ENCODE measurements around the gene AXIN1.

The AXIN1 gene

GRCh38 chr16:397736-398332 is 45.3 kb upstream of the AXIN1 start:
- no peak for TF ChIP-seq CTCF (IDR thresholded peaks at IDR 0.05; ENCODE audit: extremely low read depth, insufficient read depth, missing control alignments)
- in situ Hi-C loops (cut with MboI; ENCODE audit: low pct_unique_long_range_greater_than_20kb, low sequenced_read_pairs, unreplicated experiment), result no loop called here
- peak; percentile 60 for DNase-seq (ENCODE audit: low spot score)

- no peak for TF ChIP-seq CTCF (IDR thresholded peaks at IDR 0.05; ENCODE audit: extremely low read depth, insufficient read depth, missing control alignments)
- in situ Hi-C loops (cut with MboI; ENCODE audit: low pct_unique_long_range_greater_than_20kb, low sequenced_read_pairs, unreplicated experiment), result no loop called here
- peak; percentile 74 for DNase-seq (ENCODE audit: low spot score)
Measured at GRCh38 chr16:397135-397661, 44.7 kb upstream of the AXIN1 start, which contains the start of gene NME4. TSS of gene NME4 (plus strand) at chr16:397199. CDS start at chr16:397223, 24 bp downstream.

GRCh38 chr16:396605-397004 is 44.1 kb upstream of the AXIN1 start:
- in situ Hi-C loops (cut with MboI; ENCODE audit: low pct_unique_long_range_greater_than_20kb, low sequenced_read_pairs, unreplicated experiment), result no loop called here

GRCh38 chr16:396199-396598 is 43.7 kb upstream of the AXIN1 start:
- DNase-seq (ENCODE audit: low spot score), result no peak
- no peak for TF ChIP-seq CTCF (IDR thresholded peaks at IDR 0.05; ENCODE audit: extremely low read depth, insufficient read depth, missing control alignments)
- in situ Hi-C loops (cut with MboI; ENCODE audit: low pct_unique_long_range_greater_than_20kb, low sequenced_read_pairs, unreplicated experiment), result no loop called here

More at GRCh38 chr16:396605-397004, 44.1 kb upstream of the AXIN1 start:
- peak; percentile 67 for DNase-seq (ENCODE audit: low spot score)
- no peak for TF ChIP-seq CTCF (IDR thresholded peaks at IDR 0.05; ENCODE audit: extremely low read depth, insufficient read depth, missing control alignments)

- peak; percentile 44 for TF ChIP-seq CTCF (IDR thresholded peaks at IDR 0.05; ENCODE audit: extremely low read depth, insufficient read depth, missing control alignments)
- peak; percentile 78 for DNase-seq (ENCODE audit: low spot score)
- in situ Hi-C loops (cut with MboI; ENCODE audit: low pct_unique_long_range_greater_than_20kb, low sequenced_read_pairs, unreplicated experiment), result no loop called here
Measured at GRCh38 chr16:392450-393030, 40.0 kb upstream of the AXIN1 start.

- peak; percentile 84 for TF ChIP-seq CTCF (IDR thresholded peaks at IDR 0.05; ENCODE audit: extremely low read depth, insufficient read depth, missing control alignments)
- in situ Hi-C loops (cut with MboI; ENCODE audit: low pct_unique_long_range_greater_than_20kb, low sequenced_read_pairs, unreplicated experiment), result no loop called here
- DNase-seq (ENCODE audit: low spot score), result peak; percentile 73
Measured at GRCh38 chr16:391885-392335, 39.4 kb upstream of the AXIN1 start.
